HEK293 (cell line): ENCODE results near the gene GMEB2.

Source experiments
- CTCF ChIA-PET: fragments of 350-600 bp; formaldehyde crosslinking; extraction: SDS; loops from one replicate; lab custom pipeline; 2021; ENCODE audit warnings: antibody characterized with exemption; lab: Yijun Ruan, JAX
- POLR2A ChIA-PET: fragments of 300-600 bp; formaldehyde crosslinking; extraction: SDS; loops from one replicate; lab custom pipeline; 2020; ENCODE audit warnings: antibody characterized with exemption, inconsistent platforms; lab: Yijun Ruan, JAX
- H3K27ac ChIP-seq: fragments of 200-500 bp; sonication (Bioruptor generic); 2 replicates; pipeline ENCODE4 v1.5.1; 2014; ENCODE audit warnings: low read depth, low read length, control low read depth, inconsistent platforms; ENCODE audit errors: extremely low read depth
- H3K36me3 ChIP-seq, 2 experiments: fragments of 200-500 bp in 1 of 2; sonication (Bioruptor generic) in 1 of 2; 1 replicate in 1 of 2; 2 replicates in 1 of 2; pipeline ENCODE4 v1.5.1; 2014 to 2017; ENCODE audit warnings: inconsistent platforms in 2 of 2, low read length in 2 of 2; ENCODE audit not compliant: control insufficient read depth in 2 of 2, insufficient read depth in 1 of 2
- H3K4me1 ChIP-seq: fragments of 200-500 bp; sonication (Bioruptor generic); 2 replicates; pipeline ENCODE4 v1.5.1; 2014; ENCODE audit warnings: mild to moderate bottlenecking, low read length, inconsistent platforms; ENCODE audit not compliant: control insufficient read depth, insufficient read depth
- H3K4me3 ChIP-seq: 2 replicates; pipeline ENCODE4 v1.5.1; 2011; ENCODE audit warnings: low read depth, mild to moderate bottlenecking, control low read depth, low read length, moderate library complexity
- H3K9me3 ChIP-seq: fragments of 200-500 bp; sonication (Bioruptor generic); 2 replicates; pipeline ENCODE4 v1.5.1; 2014; ENCODE audit warnings: low read depth, low read length, inconsistent platforms; ENCODE audit not compliant: control insufficient read depth, insufficient read depth
- INSM2 ChIP-seq: fragments of 450-650 bp; formaldehyde crosslinking; IDR thresholded peaks from 2 replicates; pipeline ENCODE4 v1.5.1; 2016; ENCODE audit warnings: missing biosample characterization, missing genetic modification characterization
- KLF8 ChIP-seq: fragments of 450-650 bp; formaldehyde crosslinking; IDR thresholded peaks from 2 replicates; pipeline ENCODE4 v1.5.1; 2016; ENCODE audit warnings: missing biosample characterization, missing genetic modification characterization
- ZBTB17 ChIP-seq: fragments of 450-650 bp; formaldehyde crosslinking; IDR thresholded peaks from 2 replicates; pipeline ENCODE4 v1.5.1; 2016; ENCODE audit warnings: missing biosample characterization, missing genetic modification characterization
- ZFP41 ChIP-seq: fragments of 450-650 bp; formaldehyde crosslinking; IDR thresholded peaks from 2 replicates; pipeline ENCODE4 v1.5.1; 2016; ENCODE audit warnings: missing biosample characterization, missing genetic modification characterization, borderline replicate concordance
- ZFP69B ChIP-seq: fragments of 450-650 bp; formaldehyde crosslinking; IDR thresholded peaks from 2 replicates; pipeline ENCODE4 v1.5.1; 2016; ENCODE audit warnings: missing biosample characterization, missing genetic modification characterization
- ZNF121 ChIP-seq: fragments of 450-650 bp; formaldehyde crosslinking; IDR thresholded peaks from 2 replicates; pipeline ENCODE4 v1.5.1; 2016; ENCODE audit warnings: missing biosample characterization, missing genetic modification characterization
- ZNF19 ChIP-seq: fragments of 450-650 bp; formaldehyde crosslinking; IDR thresholded peaks from 2 replicates; pipeline ENCODE4; 2016; ENCODE audit warnings: missing biosample characterization, missing genetic modification characterization, low read depth
- ZNF248 ChIP-seq: fragments of 450-650 bp; formaldehyde crosslinking; IDR thresholded peaks from 2 replicates; pipeline ENCODE4 v1.5.1; 2017; ENCODE audit warnings: missing biosample characterization, missing genetic modification characterization
- ZNF335 ChIP-seq: fragments of 450-650 bp; formaldehyde crosslinking; conservative IDR thresholded peaks from 2 replicates; pipeline ENCODE4 v1.5.1; 2016; ENCODE audit warnings: missing biosample characterization, missing genetic modification characterization
- ZNF350 ChIP-seq: fragments of 450-650 bp; formaldehyde crosslinking; IDR thresholded peaks from 2 replicates; pipeline ENCODE4 v1.5.0; 2017; ENCODE audit warnings: missing biosample characterization, mild to moderate bottlenecking, missing genetic modification characterization
- ZNF623 ChIP-seq: fragments of 450-650 bp; formaldehyde crosslinking; IDR thresholded peaks from 2 replicates; pipeline ENCODE4 v1.5.1; 2016; ENCODE audit warnings: missing biosample characterization, missing genetic modification characterization
- ZNF624 ChIP-seq: fragments of 450-650 bp; formaldehyde crosslinking; IDR thresholded peaks from 2 replicates; pipeline ENCODE4 v1.5.1; 2017; ENCODE audit warnings: missing biosample characterization, missing genetic modification characterization
- ZNF658 ChIP-seq: fragments of 450-650 bp; formaldehyde crosslinking; IDR thresholded peaks from 2 replicates; pipeline ENCODE4; 2016; ENCODE audit warnings: missing biosample characterization, missing genetic modification characterization
- TF ChIP-seq, protein P1 (sequence below): fragments of 450-650 bp; formaldehyde crosslinking; IDR thresholded peaks from 2 replicates; pipeline ENCODE4 v1.5.1; 2016; ENCODE audit warnings: missing biosample characterization, missing genetic modification characterization
- TF ChIP-seq, protein P2 (sequence below): fragments of 450-650 bp; formaldehyde crosslinking; IDR thresholded peaks from 2 replicates; pipeline ENCODE4 v1.5.1; 2016; ENCODE audit warnings: missing biosample characterization, missing genetic modification characterization

Gene GMEB2

DNA sequence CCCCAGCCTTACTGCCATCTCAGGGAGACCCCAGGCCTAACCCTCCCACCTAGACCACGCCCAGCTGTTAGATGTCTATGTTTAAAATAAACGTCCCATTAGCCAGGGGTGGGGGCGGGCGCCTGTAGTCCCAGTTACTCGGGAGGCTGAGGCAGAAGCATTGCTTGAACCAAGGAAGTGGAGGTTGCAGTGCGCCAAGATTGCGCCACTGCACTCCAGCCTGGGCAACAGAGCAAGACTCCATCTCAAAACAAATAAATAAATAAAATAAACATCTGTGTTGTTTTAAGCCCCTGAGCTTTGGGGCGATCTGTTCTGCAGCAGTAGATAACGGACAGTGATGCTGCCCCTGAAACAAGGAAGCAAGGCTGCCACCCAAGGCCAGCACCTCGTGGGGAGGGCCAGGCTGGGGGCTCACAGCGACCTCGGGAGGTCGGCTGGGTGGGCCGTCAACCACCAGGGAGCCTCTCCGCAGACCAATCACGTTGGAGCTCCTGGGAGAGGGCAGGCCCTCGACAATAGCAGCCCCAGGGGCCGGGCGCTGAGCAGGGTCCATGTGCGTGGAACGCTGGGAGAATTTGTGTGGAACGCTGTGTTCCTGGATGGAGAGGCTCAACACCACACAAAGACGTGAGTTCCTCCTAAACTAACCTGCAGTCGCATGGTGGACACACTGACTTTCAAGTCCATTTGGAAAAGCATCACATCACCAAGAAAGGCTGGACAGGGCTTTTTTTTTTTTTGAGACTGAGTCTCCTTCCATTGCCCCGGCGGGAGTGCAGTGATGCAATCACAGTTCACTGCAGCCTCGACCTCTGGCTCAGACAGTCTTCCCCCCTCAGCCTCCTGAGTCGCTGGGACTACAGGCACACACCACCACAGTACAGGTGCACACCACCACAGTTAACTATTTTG is 51.8 kb downstream of the GMEB2 start:
- Histone ChIP-seq H3K4me3 (no peak overlapping the region), H3K9me3 (no peaks in the 10 kb centered on the region), H3K27ac (no peak overlapping the region), H3K4me1 (0 out of 2 replicates have a peak, but pooled peaks cover 3% of the 10 kb centered on the region), H3K36me3 (peaks cover 0 to 3% of the 10 kb centered on the region in 2 experiments; a peak in 1 of 3 replicates)
- CTCF ChIA-PET: interaction anchor here (0.5 to 0.7 kb wide), 2 partner anchors 22 to 545 kb away, joined by 3 to 4 read pairs; no protein-coding TSS in a partner anchor
- no peak for TF ChIP-seq ZNF624 (tag by site-specific recombination)
- TF ChIP-seq, protein P1, sequence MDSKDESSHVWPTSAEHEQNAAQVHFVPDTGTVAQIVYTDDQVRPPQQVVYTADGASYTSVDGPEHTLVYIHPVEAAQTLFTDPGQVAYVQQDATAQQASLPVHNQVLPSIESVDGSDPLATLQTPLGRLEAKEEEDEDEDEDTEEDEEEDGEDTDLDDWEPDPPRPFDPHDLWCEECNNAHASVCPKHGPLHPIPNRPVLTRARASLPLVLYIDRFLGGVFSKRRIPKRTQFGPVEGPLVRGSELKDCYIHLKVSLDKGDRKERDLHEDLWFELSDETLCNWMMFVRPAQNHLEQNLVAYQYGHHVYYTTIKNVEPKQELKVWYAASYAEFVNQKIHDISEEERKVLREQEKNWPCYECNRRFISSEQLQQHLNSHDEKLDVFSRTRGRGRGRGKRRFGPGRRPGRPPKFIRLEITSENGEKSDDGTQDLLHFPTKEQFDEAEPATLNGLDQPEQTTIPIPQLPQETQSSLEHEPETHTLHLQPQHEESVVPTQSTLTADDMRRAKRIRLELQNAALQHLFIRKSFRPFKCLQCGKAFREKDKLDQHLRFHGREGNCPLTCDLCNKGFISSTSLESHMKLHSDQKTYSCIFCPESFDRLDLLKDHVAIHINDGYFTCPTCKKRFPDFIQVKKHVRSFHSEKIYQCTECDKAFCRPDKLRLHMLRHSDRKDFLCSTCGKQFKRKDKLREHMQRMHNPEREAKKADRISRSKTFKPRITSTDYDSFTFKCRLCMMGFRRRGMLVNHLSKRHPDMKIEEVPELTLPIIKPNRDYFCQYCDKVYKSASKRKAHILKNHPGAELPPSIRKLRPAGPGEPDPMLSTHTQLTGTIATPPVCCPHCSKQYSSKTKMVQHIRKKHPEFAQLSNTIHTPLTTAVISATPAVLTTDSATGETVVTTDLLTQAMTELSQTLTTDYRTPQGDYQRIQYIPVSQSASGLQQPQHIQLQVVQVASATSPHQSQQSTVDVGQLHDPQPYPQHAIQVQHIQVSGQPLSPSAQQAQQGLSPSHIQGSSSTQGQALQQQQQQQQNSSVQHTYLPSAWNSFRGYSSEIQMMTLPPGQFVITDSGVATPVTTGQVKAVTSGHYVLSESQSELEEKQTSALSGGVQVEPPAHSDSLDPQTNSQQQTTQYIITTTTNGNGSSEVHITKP (tag by site-specific recombination): no peak
- no peak for TF ChIP-seq ZNF623 (tag by site-specific recombination)
- no peak for TF ChIP-seq ZNF19
- no peak for TF ChIP-seq ZNF658 (tag by site-specific recombination)
- no peak for TF ChIP-seq ZNF248
- no peak for TF ChIP-seq KLF8 (tag by site-specific recombination)
- no peak for TF ChIP-seq ZFP41
- no peak for TF ChIP-seq ZNF335
- 0 out of 2 replicates have a peak, but pooled peaks have one; percentile 12 for TF ChIP-seq ZFP69B
- no peak for TF ChIP-seq ZBTB17 (tag by site-specific recombination)
- TF ChIP-seq ZNF121 (tag by site-specific recombination): peak; percentile 97
- no peak for TF ChIP-seq INSM2
- no peak for TF ChIP-seq ZNF350 (tag by site-specific recombination)
- TF ChIP-seq, protein P2, sequence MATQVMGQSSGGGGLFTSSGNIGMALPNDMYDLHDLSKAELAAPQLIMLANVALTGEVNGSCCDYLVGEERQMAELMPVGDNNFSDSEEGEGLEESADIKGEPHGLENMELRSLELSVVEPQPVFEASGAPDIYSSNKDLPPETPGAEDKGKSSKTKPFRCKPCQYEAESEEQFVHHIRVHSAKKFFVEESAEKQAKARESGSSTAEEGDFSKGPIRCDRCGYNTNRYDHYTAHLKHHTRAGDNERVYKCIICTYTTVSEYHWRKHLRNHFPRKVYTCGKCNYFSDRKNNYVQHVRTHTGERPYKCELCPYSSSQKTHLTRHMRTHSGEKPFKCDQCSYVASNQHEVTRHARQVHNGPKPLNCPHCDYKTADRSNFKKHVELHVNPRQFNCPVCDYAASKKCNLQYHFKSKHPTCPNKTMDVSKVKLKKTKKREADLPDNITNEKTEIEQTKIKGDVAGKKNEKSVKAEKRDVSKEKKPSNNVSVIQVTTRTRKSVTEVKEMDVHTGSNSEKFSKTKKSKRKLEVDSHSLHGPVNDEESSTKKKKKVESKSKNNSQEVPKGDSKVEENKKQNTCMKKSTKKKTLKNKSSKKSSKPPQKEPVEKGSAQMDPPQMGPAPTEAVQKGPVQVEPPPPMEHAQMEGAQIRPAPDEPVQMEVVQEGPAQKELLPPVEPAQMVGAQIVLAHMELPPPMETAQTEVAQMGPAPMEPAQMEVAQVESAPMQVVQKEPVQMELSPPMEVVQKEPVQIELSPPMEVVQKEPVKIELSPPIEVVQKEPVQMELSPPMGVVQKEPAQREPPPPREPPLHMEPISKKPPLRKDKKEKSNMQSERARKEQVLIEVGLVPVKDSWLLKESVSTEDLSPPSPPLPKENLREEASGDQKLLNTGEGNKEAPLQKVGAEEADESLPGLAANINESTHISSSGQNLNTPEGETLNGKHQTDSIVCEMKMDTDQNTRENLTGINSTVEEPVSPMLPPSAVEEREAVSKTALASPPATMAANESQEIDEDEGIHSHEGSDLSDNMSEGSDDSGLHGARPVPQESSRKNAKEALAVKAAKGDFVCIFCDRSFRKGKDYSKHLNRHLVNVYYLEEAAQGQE (tag by site-specific recombination): peak; percentile 87
- POLR2A ChIA-PET: interaction anchor here (0.7 to 1.9 kb wide), 6 partner anchors 14 to 290 kb away, joined by 3 to 7 read pairs (median 4); partner anchors contain the start of genes GMEB2, RTEL1, STMN3 and TPD52L2
